GM18505 (cell line): Measurements from ENCODE around the gene SPTLC2.

Source experiments
- ATAC-seq: cut with Tn5 transposase; IDR thresholded peaks from one replicate; pipeline ENCODE4 v1.9.1; 2021; ENCODE audit not compliant: unreplicated experiment
- POLR2A ChIP-seq: IDR thresholded peaks from 4 replicates; pipeline ENCODE4 v1.6.1; 2011; ENCODE audit warnings: borderline replicate concordance; ENCODE audit not compliant: insufficient read depth, insufficient read length; ENCODE audit errors: extremely low read depth

Gene SPTLC2

DNA sequence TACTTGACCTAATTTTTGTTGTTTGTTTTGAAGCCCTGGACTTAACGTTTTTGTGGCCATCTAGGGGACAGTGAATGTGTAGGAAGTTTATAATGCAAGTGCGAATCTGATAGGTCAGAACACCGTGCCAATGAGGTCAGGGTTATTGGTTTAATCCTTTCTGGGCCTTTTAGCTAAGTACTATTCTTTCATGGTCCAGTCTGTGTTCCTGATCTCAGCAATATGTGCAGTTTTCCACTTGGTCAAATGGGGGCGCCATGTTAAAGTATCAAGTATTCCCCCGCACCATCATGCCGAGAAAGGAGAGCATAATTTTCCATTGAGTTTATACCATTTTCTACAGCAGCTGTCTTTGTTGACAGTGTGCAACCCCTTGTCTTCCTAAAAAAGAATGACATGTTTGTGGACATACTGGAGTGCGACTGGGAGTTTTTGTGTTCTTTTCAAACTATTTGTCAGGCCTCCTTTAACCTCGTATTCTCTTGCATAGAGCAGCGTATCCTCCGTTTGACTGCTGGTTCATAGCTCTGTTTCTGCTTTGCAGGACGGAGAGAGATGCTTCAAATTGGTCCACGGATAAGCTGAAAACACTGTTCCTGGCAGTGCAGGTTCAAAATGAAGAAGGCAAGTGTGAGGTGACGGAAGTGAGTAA lies 157.2 kb downstream of the SPTLC2 start:
- ATAC-seq, result no peak
- no peak for TF ChIP-seq POLR2A

DNA sequence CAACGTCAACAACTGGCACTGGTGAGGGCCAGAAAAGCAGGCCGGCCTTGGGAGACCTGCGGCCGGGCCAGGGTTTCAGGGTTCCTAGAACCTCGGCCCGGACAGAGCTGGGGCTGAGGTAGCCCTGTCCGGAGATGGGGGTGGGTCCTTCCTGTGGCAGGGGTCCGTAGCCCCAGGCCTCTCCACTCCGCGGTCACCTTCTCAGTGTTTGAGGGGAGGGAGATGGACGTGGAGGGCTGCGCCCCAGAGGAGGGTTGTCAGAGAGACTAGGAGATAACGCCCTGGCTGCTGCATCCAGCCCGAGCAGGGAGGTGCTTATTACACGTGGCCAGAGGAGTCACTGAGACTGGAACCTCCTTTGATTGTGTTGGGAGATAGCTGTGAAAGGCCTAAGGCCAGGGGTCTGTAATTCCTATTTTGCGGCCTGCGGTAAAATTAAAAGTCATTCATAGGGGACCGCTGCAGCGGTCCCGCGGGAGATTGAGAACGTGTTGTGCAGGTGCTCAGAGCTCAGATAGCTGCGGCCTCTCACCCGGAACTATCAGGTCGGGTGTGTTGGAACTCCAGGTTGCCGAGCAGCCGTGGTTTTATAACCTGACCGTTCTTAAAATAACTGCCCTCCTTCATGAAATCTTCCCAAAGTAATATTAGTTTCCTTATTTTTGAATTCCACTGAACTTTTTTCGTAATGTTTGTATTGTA lies 158.0 kb downstream of the SPTLC2 start:
- no peak for TF ChIP-seq POLR2A
- peak; percentile 22 for ATAC-seq

DNA sequence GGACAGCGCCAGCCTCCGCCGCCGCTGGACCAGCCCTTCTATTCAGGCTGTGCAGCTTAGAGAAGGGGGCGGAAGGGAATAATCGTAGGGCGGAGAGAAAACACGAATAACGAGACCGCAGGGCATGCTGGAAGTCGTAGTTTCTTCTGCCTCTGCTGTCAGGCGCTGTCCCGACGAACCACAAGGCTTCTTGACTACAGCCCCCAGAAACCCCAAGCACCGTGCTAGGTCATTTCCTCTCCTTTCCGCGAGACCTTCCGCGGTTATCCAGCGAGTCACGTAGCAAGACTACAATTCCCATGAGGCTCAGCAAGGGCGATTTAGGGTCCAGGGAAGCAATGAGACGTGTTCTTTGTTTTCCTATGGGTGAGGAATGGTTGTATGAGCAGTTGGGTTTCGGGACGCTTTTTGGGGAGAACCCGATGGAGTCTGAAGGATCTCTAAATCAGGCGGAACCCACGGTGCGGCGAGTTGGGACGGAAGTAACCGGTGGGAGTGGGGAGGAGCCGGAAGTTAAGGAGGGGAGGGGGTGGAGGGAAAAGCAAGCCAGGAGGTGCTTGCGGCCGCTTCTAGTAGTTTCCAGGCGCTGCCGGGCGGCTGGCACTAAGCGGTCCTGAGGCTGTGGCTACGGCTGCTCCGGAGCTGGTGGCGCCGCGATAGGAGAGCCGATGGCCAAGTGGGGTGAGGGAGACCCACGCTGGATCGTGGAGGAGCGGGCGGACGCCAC lies 158.8 kb downstream of the SPTLC2 start, which contains the start of the genes AHSA1 and VIPAS39:
Gene AHSA1 (plus strand): TSS at position 572 of the 727 bp plus-strand sequence. CDS start 97 bp downstream, at position 669.
Gene VIPAS39 (minus strand): TSS at position 80 of the 727 bp plus-strand sequence. CDS start 3,499 bp downstream, outside the sequence.
- ATAC-seq, result peak; percentile 87
- TF ChIP-seq POLR2A, result peak; percentile 93

DNA sequence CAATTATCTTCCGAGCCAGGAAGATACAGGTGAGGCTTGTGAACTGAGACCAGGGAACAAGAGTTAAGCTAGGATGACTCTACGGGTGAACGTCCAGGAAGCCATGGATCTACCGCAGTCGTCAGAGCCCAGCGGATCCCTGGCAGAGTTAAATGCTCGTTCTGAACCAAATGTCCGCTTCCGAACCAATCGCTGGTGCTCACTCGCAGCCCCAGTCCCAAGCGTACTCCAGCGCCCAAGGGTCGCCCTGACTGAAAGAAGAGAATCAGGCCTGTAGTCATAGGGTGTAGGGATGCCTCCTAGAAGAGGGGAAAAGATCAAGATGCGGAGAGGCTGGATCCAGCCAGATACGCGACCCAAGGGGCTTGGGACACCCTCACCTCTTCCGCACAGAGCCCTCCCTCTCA lies 159.3 kb downstream of the SPTLC2 start:
- no peak for TF ChIP-seq POLR2A
- no peak for ATAC-seq
